NCI-H524 (cell line): ENCODE measurements around the gene BCL6.

ENCODE experiments used
- DNase-seq, 2 experiments: peaks; one replicate each; lab custom pipeline; 2025; lab: John Stamatoyannopoulos, UW

BCL6 gene

GRCh38 chr3:187713504-187713903 is 31.8 kb downstream of the BCL6 start:
- peak in 1 of 2 experiments; percentile 45 for DNase-seq

- DNase-seq = peak in 1 of 2 experiments; percentile 56
Measured at GRCh38 chr3:187709155-187709554, 36.1 kb downstream of the BCL6 start.

GRCh38 chr3:187708696-187709095 is 36.6 kb downstream of the BCL6 start:
- DNase-seq = no peak

- no peak for DNase-seq
Measured at GRCh38 chr3:187706971-187707370, 38.3 kb downstream of the BCL6 start.

- no peak for DNase-seq
Measured at GRCh38 chr3:187705164-187705563, 40.1 kb downstream of the BCL6 start.

GRCh38 chr3:187702507-187703033 is 42.7 kb downstream of the BCL6 start, which contains the start of gene RTP2:
TSS of gene RTP2 (minus strand) at chr3:187702557. CDS start at chr3:187702128, 429 bp downstream.
- no peak for DNase-seq

GRCh38 chr3:187700249-187700648 is 45.0 kb downstream of the BCL6 start:
- no peak for DNase-seq

- DNase-seq = no peak
Measured at GRCh38 chr3:187698499-187699399, 46.5 kb downstream of the BCL6 start.

GRCh38 chr3:187696021-187696420 is 49.2 kb downstream of the BCL6 start:
- no peak for DNase-seq

- no peak for DNase-seq
Measured at GRCh38 chr3:187695449-187695848, 49.8 kb downstream of the BCL6 start.

GRCh38 chr3:187694801-187695200 is 50.5 kb downstream of the BCL6 start:
- DNase-seq = no peak

GRCh38 chr3:187693431-187693830 is 51.8 kb downstream of the BCL6 start:
- no peak for DNase-seq

- no peak for DNase-seq
Measured at GRCh38 chr3:187689984-187690383, 55.3 kb downstream of the BCL6 start.

GRCh38 chr3:187686621-187687273 is 58.5 kb downstream of the BCL6 start:
- no peak for DNase-seq

GRCh38 chr3:187685948-187686347 is 59.3 kb downstream of the BCL6 start:
- no peak for DNase-seq

GRCh38 chr3:187684880-187685279 is 60.4 kb downstream of the BCL6 start:
- DNase-seq = no peak

- DNase-seq = no peak
Measured at GRCh38 chr3:187684444-187684843, 60.8 kb downstream of the BCL6 start.

- DNase-seq = peak; percentile 33 to 61
Measured at GRCh38 chr3:187681756-187682155, 63.5 kb downstream of the BCL6 start.

GRCh38 chr3:187679638-187680396 is 65.5 kb downstream of the BCL6 start:
- DNase-seq = peak; percentile 89 to 95

GRCh38 chr3:187678726-187679268 is 66.5 kb downstream of the BCL6 start:
- DNase-seq = peak; percentile 76 to 83

- no peak for DNase-seq
Measured at GRCh38 chr3:187677604-187678003, 67.7 kb downstream of the BCL6 start.

GRCh38 chr3:187673012-187673411 is 72.3 kb downstream of the BCL6 start:
- no peak for DNase-seq
